VCaP (cell line): Measurements from ENCODE around the gene CDH15.

ENCODE experiments used
- H3K27ac ChIP-seq: fragments of 450-650 bp; 2 replicates; pipeline ENCODE4 v1.5.1; 2017
- CTCF ChIP-seq: fragments of 450-650 bp; conservative IDR thresholded peaks from 2 replicates; pipeline ENCODE4 v1.5.1; 2017; ENCODE audit warnings: mild to moderate bottlenecking, moderate library complexity

CDH15 gene

GRCh38 chr16:89200124-89200849, 28.7 kb downstream of the CDH15 start, which contains the start of gene SLC22A31:
TSS of gene SLC22A31 (minus strand) at chr16:89200537. CDS start at chr16:89200501, 36 bp downstream.
- TF ChIP-seq CTCF = no peak
- no peak within 1 kb of the TSS for H3K27ac ChIP-seq

GRCh38 chr16:89200850-89201411, 29.4 kb downstream of the CDH15 start:
- no peak overlapping the region for H3K27ac ChIP-seq
- TF ChIP-seq CTCF = no peak

- no peak for TF ChIP-seq CTCF
- no peak overlapping the region for H3K27ac ChIP-seq
These were observed 30.2 kb downstream of the CDH15 start for GRCh38 chr16:89201439-89202377.

DNA sequence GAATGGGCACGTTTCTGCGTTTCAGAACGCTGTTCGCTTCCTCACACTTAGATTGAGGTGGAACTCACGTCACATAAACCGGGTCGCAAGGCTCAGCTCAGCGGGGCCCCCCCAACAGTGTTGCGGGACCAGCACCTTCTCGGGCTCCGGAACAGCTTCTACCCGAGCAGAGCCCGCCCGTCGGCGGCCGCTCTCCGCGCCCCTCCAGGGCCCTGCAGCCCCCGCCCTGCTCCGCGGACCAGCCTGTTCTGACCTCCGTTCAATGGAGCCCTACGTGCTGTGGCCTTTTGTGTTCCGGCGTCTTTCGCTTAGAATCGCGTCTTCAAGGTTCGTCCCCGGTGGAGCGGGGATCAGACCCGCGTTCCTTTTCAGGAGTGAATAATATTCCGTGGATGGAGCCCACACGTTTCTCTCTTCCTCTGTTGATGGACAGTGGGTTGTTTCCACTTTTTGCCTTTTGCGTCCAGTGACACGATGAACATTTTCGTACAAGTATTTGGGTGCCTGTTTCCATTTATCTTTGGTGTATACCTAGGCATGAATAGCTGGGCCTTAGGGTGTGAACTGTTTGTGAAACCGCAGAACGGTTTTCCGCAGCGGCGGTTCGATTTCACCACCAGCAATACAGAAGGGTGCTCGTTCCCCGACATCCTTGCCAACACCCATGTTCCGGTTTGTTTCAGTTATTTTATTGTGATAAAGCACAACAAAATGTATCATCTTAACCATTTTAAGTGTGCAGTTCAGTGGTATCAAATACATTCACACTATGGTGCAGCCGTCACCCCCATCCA, 31.1 kb downstream of the CDH15 start:
- no peak for TF ChIP-seq CTCF
- H3K27ac ChIP-seq = no peak overlapping the region

DNA sequence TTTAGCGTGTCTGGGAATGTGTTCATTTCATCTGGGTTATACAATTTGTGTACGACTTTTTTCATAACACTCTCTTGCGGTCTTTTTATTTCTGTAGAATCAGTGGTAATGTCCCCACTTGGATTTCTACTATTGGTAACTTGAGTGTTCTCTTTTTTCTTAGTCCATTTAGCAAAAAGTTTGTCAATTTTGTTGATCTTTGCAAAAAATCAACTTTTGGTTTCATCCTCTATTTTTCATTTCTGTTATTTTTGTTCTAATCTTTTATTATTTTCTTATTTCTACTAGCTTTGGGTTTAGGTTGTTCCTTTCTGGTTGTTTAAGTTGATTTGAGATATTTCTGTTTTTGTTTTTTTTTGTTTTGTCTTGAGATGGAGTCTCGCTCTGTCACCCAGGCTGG, 36.4 kb downstream of the CDH15 start:
- no peak overlapping the region for H3K27ac ChIP-seq
- TF ChIP-seq CTCF = no peak

DNA sequence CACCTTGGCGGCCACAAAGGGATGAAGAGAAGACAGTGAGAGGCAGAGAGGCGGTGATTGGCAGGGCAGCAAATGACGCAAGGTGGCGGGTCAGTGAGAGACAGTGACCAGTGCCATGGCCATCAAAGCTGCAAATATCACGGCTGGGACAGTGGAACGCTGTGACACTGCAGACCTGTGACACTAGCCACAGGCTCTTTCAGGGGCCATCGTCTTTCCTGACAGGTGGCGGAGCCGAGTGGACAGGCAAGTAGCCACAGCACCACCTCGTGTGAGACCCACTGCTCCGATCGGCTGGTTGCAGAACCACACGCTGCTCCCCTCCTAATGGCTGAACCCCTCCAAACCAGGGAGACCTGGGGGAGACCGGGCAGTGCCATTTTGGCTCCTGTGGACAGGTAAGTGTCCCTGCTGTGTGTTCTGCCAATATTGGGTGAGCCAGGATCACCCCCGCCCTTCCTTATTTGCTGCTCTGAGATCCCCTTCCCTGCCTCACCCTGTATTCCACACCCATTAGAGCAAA, 38.0 kb downstream of the CDH15 start:
- no peak for TF ChIP-seq CTCF
- no peak overlapping the region for H3K27ac ChIP-seq
